Left hindlimb (tissue), 1 donor: ENCODE data around the gene AGPAT4.
A peak's percentile ranks its signal among the peaks of the same experiment; 100 is the strongest.

Experiments
- DNase-seq: peaks from one replicate; pipeline ENCODE4 v3.0.0-alpha.2; 2018

The AGPAT4 gene

DNA sequence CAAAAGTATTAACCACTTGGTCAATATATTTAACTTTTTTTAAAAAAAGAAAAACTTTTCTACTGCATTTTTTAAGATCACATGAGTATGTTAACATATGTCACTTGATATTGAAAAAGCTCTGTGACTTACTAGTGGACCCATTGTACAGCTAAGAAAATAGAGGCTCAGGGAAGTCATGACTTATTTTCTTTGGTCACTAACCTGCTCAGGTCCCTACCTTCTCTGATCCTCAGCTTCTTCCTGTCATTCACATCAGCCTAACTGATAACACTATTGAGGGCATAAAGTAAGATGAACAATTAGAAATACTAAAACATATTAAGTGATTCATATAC is 19.8 kb downstream of the AGPAT4 start:
- no peak for DNase-seq

GRCh38 chr6:161251345-161251744 is 22.5 kb downstream of the AGPAT4 start:
- no peak for DNase-seq

DNA sequence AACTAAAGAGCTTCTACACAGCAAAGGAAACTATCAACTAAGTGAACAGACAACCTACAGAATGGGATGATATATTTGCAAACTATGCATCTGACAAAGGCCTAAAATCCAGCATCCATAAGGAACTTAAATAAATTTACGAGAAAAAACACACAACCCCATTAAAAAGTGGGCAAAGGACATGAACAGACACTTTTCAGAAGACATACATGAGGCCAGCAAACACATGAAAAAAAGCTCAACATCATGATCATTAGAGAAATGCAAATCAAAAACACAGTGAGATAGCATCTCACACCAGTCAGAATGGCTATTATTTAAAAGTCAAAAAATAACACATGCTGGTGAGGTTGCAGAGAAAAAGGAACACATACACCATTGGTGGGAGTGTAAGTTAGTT is 24.5 kb downstream of the AGPAT4 start:
- no peak for DNase-seq

- DNase-seq, result no peak
These were observed 27.1 kb downstream of the AGPAT4 start for GRCh38 chr6:161246725-161247124.

- no peak for DNase-seq
These were observed 28.5 kb downstream of the AGPAT4 start for GRCh38 chr6:161245363-161245762.

DNA sequence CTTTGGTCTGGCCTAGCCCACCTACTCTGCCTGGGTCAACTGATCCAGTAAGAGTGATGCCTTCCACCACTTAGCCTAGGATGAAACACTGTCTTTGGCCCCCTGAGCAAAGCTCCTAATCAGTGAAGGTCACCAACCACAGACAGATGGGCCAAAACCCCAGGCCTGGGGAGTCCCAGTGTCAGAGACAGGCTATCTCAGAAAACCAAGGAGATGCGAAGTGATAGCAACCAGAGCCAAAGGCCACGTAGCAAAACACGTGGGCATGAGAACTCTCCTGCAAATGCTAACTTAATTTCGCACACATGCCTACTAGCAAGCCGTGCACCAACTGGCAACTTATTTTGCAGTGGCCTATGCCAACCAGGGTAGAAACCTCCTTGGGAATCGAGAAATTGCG is 29.1 kb downstream of the AGPAT4 start:
- DNase-seq, result no peak

GRCh38 chr6:161242779-161243693 is 30.8 kb downstream of the AGPAT4 start:
- DNase-seq, result peak; percentile 69

DNA sequence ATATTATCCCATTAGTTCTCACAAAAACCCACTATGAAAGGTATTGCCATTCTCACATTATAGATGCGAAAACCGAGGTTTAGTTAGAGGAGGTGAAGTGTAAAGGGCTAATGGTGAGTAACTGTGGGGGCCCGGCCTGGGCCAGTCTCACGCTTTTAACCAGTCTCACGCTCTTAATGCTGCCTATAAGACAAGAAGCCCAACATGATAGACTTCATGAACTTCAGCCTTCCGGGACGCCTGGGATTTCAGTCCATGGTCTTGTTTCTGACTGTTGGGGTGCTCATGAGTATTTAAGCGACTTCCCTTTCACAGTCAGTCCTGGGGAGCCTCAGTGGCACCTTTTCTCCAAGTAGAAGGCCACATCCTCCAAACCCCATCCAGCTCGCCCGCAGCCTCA is 31.7 kb downstream of the AGPAT4 start:
- no peak for DNase-seq

GRCh38 chr6:161239001-161239400 is 34.9 kb downstream of the AGPAT4 start:
- no peak for DNase-seq

- no peak for DNase-seq
These were observed 35.4 kb downstream of the AGPAT4 start for GRCh38 chr6:161238500-161238899.

GRCh38 chr6:161238081-161238480 is 35.8 kb downstream of the AGPAT4 start:
- DNase-seq, result no peak

GRCh38 chr6:161237176-161237575 is 36.7 kb downstream of the AGPAT4 start:
- no peak for DNase-seq

GRCh38 chr6:161235776-161236633 is 37.9 kb downstream of the AGPAT4 start:
- DNase-seq, result no peak

GRCh38 chr6:161233986-161234661 is 39.7 kb downstream of the AGPAT4 start:
- DNase-seq, result peak; percentile 65

DNA sequence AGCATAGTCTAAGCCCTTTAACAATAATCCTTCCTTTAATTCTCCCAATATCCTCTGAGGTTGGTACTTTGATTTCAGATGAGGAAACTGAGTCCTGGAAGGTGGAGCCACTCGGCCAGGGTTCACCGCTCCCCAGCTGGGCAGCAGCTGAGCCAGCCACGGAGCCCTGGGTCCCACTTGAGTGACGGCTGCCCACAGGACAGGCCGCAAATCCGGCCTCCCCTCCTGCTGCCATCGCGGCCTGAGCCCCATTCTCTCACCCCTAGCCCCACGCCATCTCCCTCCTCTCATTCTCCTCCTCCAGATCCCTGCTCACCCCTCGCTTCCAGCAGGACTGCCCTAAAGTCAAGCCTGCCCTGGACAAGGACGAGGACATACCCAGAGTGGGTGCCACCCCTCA is 41.4 kb downstream of the AGPAT4 start:
- DNase-seq, result no peak

- no peak for DNase-seq
These were observed 41.9 kb downstream of the AGPAT4 start for GRCh38 chr6:161232010-161232409.

GRCh38 chr6:161230339-161230738 is 43.5 kb downstream of the AGPAT4 start:
- DNase-seq, result no peak

DNA sequence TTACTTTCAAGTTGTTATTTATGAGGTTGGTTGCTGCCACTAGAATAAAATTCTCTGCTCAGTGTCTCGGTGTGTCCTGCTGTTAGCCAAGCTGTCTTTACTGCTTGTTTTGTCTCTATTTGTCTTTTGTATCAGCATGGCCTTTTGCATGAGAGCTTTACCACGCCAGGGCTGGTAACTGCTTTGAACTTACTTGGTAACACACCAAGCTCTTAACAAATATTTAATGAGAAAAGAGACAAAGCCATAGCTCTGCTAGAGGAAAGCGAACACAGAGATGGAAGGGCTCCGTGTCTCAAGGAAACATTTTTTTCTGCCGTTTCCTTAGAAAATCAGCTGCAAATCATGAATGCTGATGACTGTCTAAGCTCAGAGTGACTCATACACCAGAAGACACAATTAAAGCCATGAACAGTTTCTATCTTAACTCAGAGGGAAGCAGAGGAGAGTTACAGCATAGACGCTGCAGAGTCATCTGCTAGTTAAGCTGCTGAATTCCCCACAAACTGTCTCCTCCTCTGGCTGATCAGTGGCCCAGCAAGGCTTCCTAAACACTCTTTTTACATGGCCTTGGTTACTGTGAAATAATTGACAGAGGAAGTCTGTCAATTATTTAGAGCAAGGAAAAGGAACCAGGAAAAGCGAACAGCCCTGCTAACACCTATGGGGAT is 44.8 kb downstream of the AGPAT4 start:
- no peak for DNase-seq

DNA sequence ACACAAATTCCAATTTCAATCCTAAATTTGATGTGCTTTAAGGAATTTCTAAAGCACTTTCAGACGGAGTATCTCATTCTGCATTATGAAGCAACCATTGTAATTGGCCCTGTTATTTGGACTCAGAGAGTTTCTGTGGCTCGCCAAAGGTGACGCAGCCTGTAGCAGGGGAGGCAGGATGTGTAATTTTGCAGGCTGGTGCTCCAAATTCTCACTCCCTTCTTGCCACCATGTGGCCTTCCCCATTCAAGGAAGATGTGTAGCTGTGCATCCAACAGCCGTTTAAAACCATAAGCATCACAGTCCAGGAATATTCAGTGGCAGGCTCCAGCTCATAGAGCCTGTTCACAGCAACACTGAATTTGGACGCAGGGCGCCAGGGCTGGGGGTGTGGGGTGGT is 45.8 kb downstream of the AGPAT4 start:
- DNase-seq, result no peak

DNA sequence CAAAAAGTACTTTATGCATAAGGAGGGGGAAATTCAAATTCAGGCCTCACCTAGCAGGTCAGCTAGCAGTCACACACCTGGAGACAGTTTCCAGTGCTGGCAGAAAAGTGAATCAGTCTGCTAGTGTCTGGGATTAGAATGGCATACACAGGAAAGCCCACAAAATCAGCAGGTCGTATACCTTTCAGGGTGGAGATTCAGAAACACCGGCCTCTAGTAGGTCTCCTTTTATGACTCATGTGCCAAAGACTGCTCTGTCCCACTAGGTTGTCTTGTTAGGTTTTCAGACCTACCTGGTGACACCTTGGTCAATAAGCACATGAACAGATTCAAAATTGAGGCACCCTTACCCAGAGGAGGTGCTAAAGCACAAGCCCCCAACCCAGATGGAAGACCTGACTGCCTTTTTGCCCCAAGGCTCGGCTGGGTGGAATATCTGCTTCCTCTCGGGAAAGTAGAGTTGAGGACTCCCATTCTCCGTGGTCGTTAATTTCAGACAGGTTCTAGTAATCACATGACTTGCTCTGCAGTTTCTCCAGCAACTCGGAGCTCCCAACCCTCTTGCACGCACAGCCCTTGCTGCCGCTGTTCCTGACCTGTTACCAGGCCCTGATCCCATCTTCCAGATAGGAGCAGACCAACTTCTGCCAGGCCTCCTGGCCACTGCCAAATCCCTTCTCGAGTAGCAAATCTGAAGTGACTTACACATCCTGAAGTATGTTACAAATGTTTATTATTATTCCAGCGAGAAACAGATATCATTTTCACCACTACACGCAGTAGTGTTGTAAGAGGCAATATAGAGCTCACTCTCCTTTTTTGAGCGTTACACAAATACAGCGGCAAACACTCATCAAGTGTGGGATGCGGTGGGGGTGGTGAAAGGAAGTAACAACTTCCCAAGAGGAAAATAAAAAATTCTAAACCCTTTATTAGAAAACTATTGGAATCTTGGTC is 46.6 kb downstream of the AGPAT4 start:
- DNase-seq, result no peak
